Neural cell (in vitro differentiated cells): ENCODE data around the gene C1QTNF1.

Experiments used
- POLR2AphosphoS5 ChIP-seq: IDR thresholded peaks from 2 replicates; pipeline ENCODE4 v1.6.1; 2012
- RAD21 ChIP-seq: fragments of 450-650 bp; conservative IDR thresholded peaks from 2 replicates; pipeline ENCODE4 v1.6.1; 2014; ENCODE audit warnings: antibody characterized with exemption, mild to moderate bottlenecking, moderate library complexity
- TAF1 ChIP-seq: IDR thresholded peaks from 2 replicates; pipeline ENCODE4 v1.6.1; 2012; ENCODE audit warnings: low read depth
- TF ChIP-seq, protein P1 (sequence below): fragments of 450-650 bp; IDR thresholded peaks from 2 replicates; pipeline ENCODE4 v1.5.1; 2014; ENCODE audit warnings: antibody characterized with exemption, mild to moderate bottlenecking, moderate library complexity; ENCODE audit not compliant: poor library complexity, severe bottlenecking

DNA sequence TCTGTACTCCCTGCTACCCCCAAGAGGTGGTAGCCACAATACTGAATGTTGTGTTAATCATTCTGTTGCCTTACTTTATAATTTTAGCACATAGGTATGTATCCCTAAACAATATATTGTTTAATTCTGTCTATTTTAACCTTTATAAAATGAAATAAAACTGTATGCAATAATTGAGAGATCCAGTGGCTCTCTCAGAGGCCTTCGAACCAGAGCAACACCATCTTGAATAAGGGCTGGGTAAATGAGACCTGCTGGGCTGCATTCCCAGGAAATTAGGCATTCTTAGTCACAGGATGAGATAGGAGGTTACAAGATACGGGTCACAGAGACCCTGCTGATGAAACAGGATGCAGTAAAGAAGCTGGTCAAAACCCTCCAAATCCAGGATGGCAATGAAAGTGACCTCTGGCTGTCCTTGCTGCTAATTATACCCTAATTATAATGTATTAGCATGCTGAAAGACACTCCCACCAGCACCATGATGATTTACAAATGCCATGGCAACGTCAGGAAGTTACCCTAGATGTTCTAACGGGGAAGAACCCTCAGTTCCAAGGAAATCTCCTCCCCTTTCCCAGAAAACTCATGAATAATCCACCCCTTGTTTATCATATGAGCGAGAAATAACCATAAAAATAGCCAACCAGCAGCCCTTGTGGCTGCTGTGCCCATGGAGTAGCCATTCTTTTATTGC, 12.4 kb upstream of the C1QTNF1 start:
- TF ChIP-seq, protein P1, sequence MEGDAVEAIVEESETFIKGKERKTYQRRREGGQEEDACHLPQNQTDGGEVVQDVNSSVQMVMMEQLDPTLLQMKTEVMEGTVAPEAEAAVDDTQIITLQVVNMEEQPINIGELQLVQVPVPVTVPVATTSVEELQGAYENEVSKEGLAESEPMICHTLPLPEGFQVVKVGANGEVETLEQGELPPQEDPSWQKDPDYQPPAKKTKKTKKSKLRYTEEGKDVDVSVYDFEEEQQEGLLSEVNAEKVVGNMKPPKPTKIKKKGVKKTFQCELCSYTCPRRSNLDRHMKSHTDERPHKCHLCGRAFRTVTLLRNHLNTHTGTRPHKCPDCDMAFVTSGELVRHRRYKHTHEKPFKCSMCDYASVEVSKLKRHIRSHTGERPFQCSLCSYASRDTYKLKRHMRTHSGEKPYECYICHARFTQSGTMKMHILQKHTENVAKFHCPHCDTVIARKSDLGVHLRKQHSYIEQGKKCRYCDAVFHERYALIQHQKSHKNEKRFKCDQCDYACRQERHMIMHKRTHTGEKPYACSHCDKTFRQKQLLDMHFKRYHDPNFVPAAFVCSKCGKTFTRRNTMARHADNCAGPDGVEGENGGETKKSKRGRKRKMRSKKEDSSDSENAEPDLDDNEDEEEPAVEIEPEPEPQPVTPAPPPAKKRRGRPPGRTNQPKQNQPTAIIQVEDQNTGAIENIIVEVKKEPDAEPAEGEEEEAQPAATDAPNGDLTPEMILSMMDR, result no peak
- TF ChIP-seq POLR2AphosphoS5 (no peak), TAF1 (no peak), RAD21 (no peak)
